Endometrial microvascular endothelial cells (primary cell): Measurements from ENCODE around the gene FBXL14. TPM values are rescaled to one million over a fixed set of nuclear protein-coding genes. Genes with fewer than 3 reads are reported as not detected.

Experiments used
- in situ Hi-C: cut with HindIII; loops from 2 replicates; pipeline ENCODE4 v1.10.0; 2017; ENCODE audit warnings: low sequenced_read_pairs, low pct_unique_long_range_greater_than_20kb; ENCODE audit errors: inconsistent ontology term
- total RNA-seq: library from RNA; depleted of rRNA; stranded (reverse); fragments of >200 nt; gene quantifications from one replicate; pipeline ENCODE4 v1.2.3, GENCODE V29; 2015; ENCODE audit errors: inconsistent ontology term

The FBXL14 gene
- total RNA-seq, 1 donor from 2014 or later: 8.6 TPM

DNA sequence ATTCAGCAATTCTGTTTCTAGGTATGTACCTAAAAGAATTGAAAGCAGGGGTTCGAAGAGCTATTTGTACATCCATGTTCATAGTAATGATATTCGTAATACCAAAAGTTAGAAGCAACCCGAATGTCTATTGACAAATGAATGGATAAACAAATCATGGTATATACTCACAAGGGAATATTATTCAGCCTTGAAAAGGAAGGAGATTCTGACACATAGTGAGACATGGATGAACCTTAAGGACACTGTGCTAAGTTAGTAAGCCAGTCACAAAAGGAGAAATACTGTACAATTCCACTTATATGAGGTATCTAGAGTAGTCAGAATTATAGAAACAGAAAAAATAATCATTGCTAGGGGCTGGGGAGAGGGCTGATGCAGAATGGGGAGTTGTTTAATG lies 4.4 kb upstream of the FBXL14 start:
- in situ Hi-C loops: no loop called here

DNA sequence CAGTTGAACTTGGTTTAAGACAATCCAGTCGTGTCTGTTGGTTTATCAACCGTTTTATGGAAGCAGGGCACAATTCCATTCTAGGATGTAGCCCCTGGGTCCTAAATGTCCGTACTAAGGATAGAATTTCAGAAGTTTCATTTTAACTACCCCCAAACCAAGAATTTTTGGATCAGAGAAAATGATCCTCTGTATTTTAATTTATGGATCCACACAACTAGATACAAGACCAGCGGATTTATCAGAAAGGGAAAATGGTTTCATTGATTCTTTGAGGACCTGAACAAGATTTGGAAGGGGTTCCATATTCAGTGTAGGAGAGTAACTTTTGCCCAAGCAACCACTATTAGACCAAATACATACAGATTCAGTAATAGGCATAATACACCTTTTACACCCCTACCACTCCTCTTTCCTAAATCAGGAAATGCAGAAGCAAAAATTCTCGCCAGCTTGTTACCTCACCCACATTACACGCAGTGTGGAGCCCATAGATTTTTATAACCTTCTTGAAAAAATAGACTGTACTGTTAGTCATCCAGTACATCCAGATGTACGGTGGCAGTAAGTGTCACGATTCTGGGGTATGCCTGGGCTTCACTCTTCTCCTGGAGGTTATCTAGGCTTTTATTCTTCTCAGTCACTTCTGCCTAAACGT lies 1.4 kb upstream of the FBXL14 start:
- in situ Hi-C loops: no loop called here

DNA sequence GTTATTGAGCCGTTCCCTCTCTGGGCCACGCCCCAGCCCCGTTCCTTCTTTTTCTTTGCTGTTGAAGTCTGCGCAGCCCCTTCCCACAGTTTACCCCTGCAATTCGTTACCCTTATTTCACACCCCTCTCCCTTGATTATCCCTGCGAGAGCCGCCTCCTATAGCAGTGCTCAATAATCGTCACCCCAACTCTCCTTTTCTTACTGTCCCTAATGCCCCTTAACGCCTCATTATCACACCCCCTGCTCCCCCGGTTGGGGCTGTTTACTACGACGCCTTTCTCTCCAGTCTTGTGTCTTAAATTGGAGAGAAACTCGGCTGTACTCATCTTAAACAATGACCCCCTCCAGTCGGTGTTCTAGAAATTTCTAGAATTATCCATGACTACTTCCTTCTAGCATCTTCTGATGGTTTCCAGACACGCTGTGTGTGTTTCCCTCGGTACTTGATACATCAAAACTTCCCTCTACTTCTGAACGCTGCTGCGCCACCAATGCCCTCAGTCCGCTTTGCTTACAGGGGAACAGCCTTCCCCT lies 713 bp upstream of the FBXL14 start:
- in situ Hi-C loops: no loop called here

DNA sequence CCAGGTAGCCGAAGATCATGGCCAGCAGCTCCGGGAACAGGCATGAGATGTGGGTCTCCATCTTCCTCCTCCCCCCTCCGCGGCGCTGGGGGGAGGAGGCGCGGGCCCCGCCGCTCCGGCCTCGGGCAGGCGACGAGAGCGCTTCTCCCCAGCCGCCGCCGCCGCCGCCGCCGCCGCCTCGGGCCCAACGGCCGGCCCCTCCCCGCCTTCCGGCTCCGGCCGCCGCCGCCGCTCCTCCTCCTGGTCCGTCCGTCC lies 448 bp downstream of the FBXL14 start:
- in situ Hi-C loops: no loop called here

DNA sequence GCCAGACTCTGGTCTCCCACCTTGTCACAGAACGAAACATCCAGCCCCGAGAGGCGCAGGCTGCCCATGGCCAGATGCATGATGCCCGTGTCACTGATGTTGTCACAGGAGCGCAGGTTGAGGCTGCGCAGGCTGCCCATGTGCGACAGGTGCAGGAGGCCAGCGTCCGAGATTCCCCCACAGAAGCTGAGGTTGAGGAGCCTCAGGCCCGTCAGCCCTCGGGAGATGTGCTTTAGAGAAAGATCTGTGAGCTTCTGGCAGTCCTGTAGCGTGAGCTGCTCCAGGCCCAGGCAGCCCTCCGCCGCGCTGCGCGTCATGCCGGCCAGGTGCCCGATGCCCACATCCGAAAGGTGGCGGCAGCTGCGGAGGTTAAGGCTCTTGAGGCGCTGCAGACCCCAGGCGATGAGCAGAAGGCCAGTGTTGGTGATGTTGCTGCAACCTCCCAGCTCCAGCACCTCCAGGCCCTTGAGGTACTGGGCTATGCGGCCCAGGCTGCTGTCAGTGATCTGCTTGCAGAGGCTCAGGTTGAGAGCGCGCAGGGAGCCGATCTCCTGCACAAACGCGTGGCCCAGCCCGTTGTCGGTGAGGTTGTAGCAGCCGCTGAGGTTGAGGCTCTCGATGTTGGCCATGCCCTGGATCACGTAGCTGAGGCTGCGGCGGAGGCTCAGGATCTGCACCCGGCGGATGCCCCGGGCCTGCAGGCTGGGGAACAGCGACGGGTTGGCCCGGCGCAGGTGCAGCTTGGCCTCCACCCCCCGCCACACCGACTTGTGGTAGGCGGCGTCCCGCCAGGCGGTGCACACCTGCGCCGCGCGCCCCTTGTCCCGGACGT lies 991 bp downstream of the FBXL14 start:
- in situ Hi-C loops: no loop called here

DNA sequence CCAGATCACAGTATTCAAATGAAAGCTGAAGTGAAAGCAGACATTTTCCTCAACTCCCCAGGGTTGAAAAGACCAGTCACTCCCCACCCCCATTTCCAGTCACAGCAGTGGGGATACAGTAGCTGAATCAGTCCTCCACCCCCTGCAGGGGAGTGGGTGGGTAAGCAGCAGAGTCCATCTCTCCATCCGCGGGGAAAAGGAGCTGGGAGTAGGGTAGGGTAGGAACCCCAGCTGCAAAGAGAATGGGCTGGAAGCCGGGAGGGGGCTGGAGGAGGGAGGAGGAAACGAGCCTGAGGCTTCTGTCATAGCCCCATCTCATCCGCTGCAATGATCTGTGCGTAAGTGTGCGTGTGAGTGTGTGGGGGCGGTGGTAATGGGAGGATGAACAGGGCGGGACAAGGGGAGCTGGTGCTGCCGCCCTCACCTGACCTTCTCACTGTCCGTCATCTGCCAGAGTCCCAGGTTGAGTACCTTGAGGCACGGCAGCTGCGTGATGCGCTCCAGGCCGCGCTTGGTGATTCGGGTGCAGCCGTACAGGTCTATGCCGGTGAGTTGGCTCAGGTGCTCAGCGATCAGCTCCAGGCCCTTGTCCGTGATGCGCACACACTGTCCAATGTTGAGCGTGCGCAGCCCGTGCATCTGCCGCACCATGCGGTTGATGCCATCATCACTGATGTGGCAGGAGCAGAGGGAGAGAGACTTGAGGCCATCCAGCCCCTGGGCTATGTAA lies 1.8 kb downstream of the FBXL14 start:
- in situ Hi-C loops: no loop called here

DNA sequence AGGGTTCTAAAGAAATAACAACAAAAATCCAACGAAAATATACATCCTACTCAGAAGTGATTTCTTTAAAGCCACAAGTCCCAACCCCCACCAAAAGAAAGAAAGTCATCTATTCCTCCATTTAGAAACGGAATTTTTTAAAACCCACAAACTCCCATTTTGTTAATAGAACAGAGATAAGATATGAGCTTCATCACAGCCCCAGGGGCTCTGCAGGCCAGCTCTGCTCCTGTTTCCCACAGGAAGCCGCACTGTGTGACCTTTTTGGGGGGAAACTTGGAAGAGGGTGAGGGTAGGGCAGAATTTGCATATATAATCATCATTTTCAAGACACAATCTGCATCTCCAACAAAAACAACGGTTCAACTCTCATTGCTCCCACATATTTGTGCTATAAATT lies 2.8 kb downstream of the FBXL14 start:
- in situ Hi-C loops: no loop called here

DNA sequence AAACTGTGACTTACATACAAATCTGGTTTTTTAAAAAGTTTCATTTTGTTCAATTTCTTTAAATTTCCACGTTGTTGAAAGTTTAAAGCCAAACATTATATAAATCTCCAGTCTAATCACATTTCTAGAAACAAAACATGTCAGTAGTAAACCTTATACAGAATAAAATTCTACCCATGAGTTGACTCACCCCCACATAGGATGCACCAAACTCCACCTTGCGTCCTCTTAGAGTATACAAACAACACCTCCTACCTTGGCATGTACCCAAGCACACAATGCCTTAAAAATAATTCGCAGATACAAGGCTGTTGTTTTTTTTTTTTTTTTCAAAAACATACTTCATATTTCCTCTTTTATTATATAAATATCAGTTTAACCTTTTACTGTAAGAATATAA lies 3.3 kb downstream of the FBXL14 start:
- in situ Hi-C loops: no loop called here

DNA sequence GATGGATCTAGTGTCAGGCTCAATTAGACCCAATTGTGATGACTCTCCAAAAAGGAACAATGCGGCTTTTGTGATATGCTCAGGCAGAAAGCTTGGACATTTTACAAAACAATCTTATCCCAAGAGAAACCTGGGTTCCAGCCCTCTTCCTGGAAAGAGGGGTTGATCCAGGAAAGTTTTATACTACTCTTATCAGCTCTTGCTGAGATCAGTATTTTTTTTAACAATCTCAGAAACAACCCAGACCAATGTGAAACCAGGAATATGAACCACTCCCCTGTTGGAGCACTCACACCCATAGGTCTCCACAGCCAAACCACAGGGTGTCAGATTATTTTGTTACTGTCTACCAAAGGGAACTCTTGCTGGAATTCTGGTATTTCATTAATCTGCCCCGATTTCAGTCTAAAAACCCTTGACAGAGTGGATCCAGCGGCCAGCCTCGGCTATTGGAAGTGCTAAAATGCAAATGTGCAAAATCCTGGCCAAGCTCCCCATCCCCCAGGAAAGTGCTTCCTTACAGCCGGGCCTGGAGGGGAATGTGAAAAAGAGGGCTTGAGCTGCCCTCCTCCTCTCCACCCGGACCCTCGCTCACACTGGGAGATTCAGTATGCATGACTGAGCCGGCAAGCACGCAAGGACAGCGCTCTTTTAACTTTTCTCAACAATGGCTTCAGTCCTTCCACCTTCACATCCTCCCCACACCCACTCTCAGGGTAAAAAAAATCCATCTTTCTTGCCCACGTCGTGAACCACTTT lies 4.0 kb downstream of the FBXL14 start:
- in situ Hi-C loops: no loop called here

DNA sequence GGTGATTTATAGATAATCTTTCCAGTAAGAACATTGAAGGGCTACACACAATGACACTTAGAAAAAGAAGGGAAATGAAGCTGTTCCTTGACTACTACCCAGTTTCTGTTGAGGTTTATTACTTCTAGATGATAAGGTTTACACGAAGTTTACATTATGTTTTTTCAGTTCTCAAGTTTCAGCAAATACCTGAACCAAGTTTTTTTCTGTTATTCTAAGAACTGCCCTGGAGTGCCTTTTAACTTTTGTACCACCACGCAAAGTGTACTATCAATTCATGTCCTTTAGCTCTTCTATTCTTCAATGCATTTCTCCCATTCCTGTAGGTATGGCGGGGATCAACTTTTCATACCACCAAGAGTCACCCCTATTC lies 5.8 kb downstream of the FBXL14 start:
- in situ Hi-C loops: no loop called here

DNA sequence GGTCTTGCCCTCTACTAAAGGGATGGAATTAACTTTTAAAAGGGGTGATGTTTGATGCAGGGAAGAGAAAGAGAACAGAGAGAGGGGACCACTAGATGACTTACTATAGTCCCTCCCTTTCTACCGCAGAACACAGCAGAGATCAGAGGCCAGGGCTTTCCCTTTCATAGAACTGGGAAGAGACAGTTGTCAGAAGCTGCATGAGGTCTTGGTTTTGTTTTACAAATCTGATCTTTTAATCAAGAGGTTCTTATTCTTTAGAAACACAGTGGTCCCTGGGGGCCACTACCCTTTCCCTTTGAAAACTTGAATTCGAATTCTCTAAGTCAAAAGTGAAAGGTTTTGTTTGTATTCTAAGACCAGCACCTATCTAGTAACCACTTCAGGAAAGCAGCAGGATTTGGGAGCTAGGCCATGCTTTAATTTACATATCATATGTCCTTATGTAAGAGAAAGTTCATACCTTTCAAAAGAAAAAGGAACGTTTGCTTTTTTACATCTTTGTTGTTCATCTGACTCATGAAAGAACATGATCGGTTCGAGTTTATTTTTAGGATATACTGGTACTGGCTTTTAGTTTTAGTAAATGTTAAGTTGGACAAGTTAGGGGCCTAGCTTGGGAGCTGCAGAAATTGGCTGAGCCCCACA lies 6.3 kb downstream of the FBXL14 start:
- in situ Hi-C loops: no loop called here

DNA sequence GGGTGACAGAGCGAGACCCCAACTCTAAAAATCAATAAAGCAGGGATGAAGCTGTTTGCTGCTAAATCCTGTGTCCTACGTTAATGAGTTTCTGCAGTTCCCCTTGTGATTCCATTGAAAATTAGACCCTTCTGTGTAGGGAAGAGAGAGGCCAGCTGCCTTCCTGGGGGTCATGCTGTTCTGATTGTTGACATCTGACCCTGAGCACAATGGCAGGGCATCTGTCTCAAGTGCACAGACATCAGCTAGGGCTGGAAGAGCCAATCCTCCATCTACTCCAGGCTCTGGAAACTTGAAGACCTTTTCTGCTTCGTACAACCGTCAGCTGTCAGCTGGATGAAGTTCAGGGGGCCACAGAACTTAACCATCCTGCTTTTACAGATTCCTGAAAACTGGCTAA lies 10.1 kb downstream of the FBXL14 start:
- in situ Hi-C loops: no loop called here

DNA sequence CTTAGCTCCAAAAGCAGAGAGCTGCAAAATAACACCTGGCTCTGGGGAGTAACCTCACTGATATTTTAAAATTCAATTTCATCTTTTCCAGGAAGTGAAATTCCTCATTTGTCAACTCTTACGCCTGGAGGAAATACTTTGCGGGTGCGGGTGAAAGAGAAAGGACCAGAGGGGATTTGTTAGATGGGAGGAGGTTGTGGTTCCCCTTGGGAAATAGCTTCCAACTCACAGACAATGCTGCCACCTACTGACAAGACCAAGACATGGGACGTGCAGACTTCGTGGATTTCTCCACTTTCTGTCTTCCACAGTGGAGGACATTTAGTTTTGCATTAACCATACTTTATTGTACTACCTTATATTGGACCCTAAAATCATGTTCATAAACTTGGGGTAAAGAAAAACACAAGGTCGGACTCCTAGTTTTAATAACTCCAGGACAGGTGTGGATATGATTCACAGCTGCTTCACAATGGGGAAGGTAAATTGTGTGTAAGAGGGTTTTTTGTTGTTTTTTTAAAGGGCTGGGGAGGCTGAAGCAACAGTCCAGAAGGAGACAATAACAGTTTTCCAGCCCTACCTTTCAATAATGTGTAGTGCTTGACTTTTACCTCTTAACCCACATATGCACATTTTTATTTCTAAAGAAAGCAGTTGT lies 10.8 kb downstream of the FBXL14 start:
- in situ Hi-C loops: no loop called here

DNA sequence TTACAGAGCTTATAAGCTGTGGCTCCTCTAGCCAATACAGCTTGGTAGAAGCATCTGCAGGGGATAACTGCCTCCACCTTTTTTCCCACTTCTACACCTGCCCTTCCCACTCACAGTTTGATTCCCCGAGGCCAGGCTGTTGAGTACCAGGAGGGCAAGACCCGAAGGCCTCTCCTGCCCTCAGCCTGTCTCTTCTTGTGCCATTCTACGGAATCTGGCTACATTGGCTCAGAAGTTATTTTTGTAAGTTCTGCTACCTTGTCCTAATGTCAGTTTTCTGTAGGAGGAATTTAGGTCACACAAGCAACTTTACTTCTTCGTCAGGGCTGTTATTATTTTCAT lies 11.7 kb downstream of the FBXL14 start:
- in situ Hi-C loops: no loop called here

DNA sequence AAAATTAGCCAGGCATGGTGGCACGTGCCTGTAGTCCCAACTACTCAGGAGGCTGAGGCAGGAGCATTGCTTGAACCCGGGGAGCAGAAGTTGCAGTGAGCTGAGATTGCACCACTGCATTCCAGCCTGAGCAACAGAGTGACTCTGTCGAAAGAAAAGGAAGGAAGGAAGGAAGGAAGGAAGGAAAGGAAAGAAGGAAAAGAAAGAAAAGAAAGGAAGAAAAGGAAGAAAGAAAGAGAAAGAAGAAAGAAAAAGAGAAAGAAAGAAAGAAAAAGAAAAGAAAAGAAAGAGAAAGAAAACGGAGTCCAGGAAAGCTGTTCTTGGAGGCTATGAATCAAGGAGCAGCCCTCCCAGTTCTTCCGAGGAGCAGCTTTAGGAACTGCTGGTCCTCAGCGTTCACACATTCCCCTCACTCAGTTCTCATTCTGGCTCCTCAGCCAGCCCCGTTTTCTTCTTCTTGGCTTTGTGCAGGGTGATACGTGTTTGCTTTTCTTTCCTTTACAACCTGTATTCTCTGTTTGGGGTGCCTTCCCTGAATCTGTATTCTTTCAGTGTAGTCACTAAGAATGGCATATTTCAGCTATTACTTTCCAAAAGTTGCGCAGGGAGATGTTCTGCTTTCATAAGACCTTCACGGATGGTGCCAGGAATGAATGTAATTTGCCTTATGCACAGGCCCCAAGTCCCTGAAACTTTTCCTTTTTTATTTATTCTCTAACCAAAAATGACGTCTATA lies 12.2 kb downstream of the FBXL14 start:
- in situ Hi-C loops: no loop called here

DNA sequence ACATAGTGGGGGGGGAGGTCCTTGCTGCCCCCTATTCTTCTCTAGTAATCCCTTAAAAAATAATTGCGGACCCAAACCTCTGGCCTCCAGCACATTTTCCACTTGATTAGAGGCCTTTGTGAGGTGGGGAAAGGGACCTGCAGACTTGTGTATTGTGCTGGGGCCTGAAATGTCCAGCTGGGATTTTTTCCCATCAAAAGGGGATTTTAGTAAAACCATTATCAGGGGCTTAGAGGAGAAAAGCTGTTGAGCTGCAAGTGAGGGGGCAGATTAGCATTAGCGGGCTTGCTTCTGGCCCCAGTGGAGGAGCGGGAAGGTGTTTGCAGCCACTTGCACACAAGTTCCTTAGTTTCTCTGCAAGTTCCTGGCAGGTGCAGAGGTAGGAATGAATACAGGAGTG lies 13.9 kb downstream of the FBXL14 start:
- in situ Hi-C loops: no loop called here

DNA sequence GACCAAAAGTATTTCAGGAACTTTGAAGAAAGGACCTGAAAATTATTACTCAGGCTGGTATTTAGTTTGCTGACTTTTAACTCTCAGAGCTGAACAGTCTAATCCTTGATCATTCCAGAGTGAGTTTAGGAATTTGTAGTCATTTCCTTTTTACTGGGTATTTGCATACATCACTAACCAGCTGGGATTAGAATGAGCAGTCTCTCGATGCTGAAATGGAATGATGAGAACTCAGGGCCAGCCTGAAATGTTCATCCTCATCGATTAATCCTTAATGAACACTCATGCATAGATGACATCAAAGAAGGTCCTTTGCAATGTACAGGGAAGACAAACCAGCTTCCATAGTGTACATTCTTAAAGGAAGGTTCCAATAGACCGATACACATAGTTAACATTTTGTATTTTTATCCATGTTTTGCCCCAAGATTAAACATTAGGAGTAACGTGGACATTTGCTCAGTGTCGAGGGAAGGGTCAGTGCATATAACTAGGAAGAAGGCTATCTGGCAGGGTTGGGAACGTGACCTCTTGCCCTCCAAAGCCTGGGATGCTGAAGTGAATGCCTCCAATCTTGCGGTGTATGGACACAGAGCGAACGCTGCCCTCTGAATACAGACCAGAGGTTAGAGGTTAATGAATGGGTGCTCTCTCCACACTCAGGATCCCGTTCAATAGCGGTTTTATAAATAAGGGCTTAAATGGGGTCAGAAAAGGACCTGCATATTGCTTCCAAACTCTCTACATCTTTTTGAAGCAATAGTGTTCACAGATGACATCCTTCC lies 14.5 kb downstream of the FBXL14 start:
- in situ Hi-C loops: no loop called here
